ENCODE results near the gene ADAM22. TPM values are rescaled to one million over a fixed set of nuclear protein-coding genes. Genes with fewer than 3 reads are reported as not detected.

The ADAM22 gene
- 1 to 10 TPM; 2.5 to 4.4 (median 3.6) TPM for total RNA-seq
- polyA plus RNA-seq, result under 1 TPM; 0.43 to 0.64 (median 0.51) TPM
- long read RNA-seq, donor 1, full-length matches to known transcripts, result 2 of 2 reads
- long read RNA-seq, donor 1, partial matches to known transcripts, result 0 of 2 reads
- long read RNA-seq, donor 1, other reads (novel, unspliced or antisense), result 0 of 2 reads
- long read RNA-seq, donor 2, result 0 reads

GRCh38 chr7:87933953-87934698 lies at the start of gene ADAM22:
ADAM22 (plus strand) TSS chr7:87934251; CDS start chr7:87934466, 215 bp downstream.
- Histone ChIP-seq H3K36me3 (peaks cover 0 to 4% (median 0%) of the 10 kb centered on the region in 6 donors), H3K4me3 (peak within 1 kb of the TSS; percentile 60 to 97 (median 86)), H3K27ac (peak within 1 kb of the TSS; percentile 43 to 86 (median 73)), H3K9me3 (no peaks in the 10 kb centered on the region), H3K27me3 (replicated peaks in 1 of 7) (no peaks in the 10 kb centered on the region), H3K4me1 (peaks cover 4 to 26% (median 13%) of the 10 kb centered on the region in 6 donors)
- TF ChIP-seq POLR2A (IDR thresholded peaks at IDR 0.05) (no peak), POLR2AphosphoS5 (IDR thresholded peaks at IDR 0.05) (peak; percentile 84 to 91 (median 87)), CTCF (IDR thresholded peaks at IDR 0.05 in 8 of 11, conservative IDR thresholded peaks at IDR 0.05 in 3 of 11) (peak in 2 of 11 experiments; percentile 10 to 31)
- intact Hi-C loops (cut with DNase I; ENCODE audit: low total_unique reads), result no loop called here
- WGBS, 5 donors, result 0 to 1% (median 1%) methylated on average over 53 to 70 of the region's 70 CpGs
- DNase-seq, result peak; percentile 96

DNA sequence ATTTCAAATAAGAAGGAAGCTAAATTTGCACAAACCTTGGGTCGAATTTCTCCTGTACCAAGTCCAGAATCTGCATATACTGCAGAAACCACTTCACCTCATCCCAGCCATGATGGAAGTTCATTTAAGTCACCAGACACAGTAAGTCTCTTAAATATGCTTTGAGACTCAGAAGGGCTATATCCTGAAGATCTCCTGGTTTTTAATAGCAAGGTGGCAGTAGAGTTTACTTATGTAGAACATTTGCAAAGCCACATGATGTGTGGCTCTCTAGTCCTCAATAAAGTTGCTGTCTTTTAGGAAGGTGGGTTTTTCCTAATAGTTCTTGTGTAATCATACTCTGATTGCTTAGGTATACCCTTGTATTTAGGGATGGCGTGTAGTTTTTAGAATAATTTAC lies 49.0 kb upstream of the ADAM22 start:
- no peak for TF ChIP-seq POLR2AphosphoS5 (IDR thresholded peaks at IDR 0.05)
- TF ChIP-seq POLR2A (IDR thresholded peaks at IDR 0.05), result no peak
- no peak for TF ChIP-seq CTCF (IDR thresholded peaks at IDR 0.05 in 8 of 11, conservative IDR thresholded peaks at IDR 0.05 in 3 of 11)

DNA sequence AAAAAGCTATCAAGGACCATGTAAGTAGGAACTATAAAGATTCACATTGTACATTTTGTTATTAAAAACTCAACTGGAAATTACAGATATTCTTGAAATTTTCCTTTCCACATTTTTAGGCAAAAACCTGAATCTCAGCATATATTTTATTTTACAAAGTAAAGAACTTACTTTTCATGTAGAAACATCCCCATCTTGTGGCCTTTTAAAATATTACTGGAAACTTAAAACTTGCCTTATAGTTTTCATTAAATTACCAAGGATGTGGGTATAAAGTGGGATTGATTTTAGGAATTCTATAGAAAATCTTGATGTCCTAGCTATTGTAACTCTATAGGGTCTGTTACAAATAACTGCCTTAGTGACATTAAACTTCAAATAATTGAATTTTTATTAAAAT lies 47.2 kb upstream of the ADAM22 start:
- DNase-seq, result no peak
- TF ChIP-seq POLR2AphosphoS5 (IDR thresholded peaks at IDR 0.05) (no peak), POLR2A (IDR thresholded peaks at IDR 0.05) (no peak), CTCF (IDR thresholded peaks at IDR 0.05 in 8 of 11, conservative IDR thresholded peaks at IDR 0.05 in 3 of 11) (peak in 10 of 11 experiments; percentile 29 to 63 (median 50))
- intact Hi-C loops (cut with DNase I; ENCODE audit: low total_unique reads), result loop anchor here (5.0 kb wide), 1 partner anchor 90 kb away; no protein-coding TSS in a partner anchor

More for the DNA sequence above, 49.0 kb upstream of the ADAM22 start:
- Histone ChIP-seq H3K4me3 (no peak overlapping the region), H3K9me3 (no peaks in the 10 kb centered on the region), H3K27ac (no peak overlapping the region), H3K36me3 (peaks cover 0 to 74% (median 36%) of the 10 kb centered on the region in 6 donors), H3K4me1 (no peaks in the 10 kb centered on the region), H3K27me3 (replicated peaks in 1 of 7) (no peaks in the 10 kb centered on the region)
- WGBS, 5 donors, result 87 to 94% (median 89%) methylated on average over 2 of the region's 2 CpGs
- intact Hi-C loops (cut with DNase I; ENCODE audit: low total_unique reads), result loop anchor here (5.0 kb wide), 1 partner anchor 88 kb away; no protein-coding TSS in a partner anchor
- no peak for DNase-seq

DNA sequence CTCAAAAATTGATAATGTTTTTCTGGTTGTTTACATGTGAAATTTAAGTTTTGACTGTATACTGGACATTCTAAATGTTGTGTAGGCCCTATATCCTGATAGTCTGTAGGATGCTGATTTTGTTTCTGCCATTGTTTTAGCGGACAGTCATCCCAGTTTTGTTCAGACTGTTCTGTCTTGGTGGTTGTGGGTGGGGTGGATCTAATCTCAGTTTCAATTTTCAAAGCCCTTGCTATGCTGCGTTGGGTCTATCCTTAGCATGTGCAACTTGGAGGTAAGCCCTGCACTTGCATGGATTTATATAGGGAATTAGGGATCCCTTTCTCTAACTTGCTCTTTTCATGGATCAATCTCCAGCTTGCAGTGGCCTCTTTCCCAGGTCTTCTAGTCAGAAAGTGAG lies 38.7 kb upstream of the ADAM22 start:
- WGBS, 5 donors, result 84 to 98% (median 96%) methylated on average over 2 of the region's 2 CpGs
- Histone ChIP-seq H3K36me3 (peaks cover 0 to 88% (median 15%) of the 10 kb centered on the region in 6 donors), H3K9me3 (no peaks in the 10 kb centered on the region)

More for the DNA sequence above, 47.2 kb upstream of the ADAM22 start:
- Histone ChIP-seq H3K27me3 (replicated peaks in 1 of 7) (no peaks in the 10 kb centered on the region), H3K4me3 (no peak overlapping the region), H3K27ac (no peak overlapping the region), H3K9me3 (no peaks in the 10 kb centered on the region), H3K4me1 (no peaks in the 10 kb centered on the region), H3K36me3 (peaks cover 0 to 65% (median 36%) of the 10 kb centered on the region in 6 donors)

More for the DNA sequence above, 38.7 kb upstream of the ADAM22 start:
- Histone ChIP-seq H3K27ac (no peak overlapping the region), H3K4me3 (no peak overlapping the region), H3K4me1 (no peaks in the 10 kb centered on the region), H3K27me3 (replicated peaks in 1 of 7) (no peaks in the 10 kb centered on the region)
- intact Hi-C loops (cut with DNase I; ENCODE audit: low total_unique reads), result no loop called here
- TF ChIP-seq POLR2AphosphoS5 (IDR thresholded peaks at IDR 0.05) (no peak), POLR2A (IDR thresholded peaks at IDR 0.05) (no peak), CTCF (IDR thresholded peaks at IDR 0.05 in 8 of 11, conservative IDR thresholded peaks at IDR 0.05 in 3 of 11) (no peak)
- DNase-seq, result no peak

Measured in spleen (tissue), 13 donors.